GM12873 (cell line): ENCODE measurements around the gene ATP5PB.

Experiments used
- CTCF ChIP-seq: IDR thresholded peaks from 2 replicates; pipeline ENCODE4 v1.5.1; 2012; ENCODE audit warnings: low read depth, mild to moderate bottlenecking, moderate library complexity, low read length, control low read depth; ENCODE audit not compliant: insufficient read depth; ENCODE audit errors: missing control alignments

The ATP5PB gene

DNA sequence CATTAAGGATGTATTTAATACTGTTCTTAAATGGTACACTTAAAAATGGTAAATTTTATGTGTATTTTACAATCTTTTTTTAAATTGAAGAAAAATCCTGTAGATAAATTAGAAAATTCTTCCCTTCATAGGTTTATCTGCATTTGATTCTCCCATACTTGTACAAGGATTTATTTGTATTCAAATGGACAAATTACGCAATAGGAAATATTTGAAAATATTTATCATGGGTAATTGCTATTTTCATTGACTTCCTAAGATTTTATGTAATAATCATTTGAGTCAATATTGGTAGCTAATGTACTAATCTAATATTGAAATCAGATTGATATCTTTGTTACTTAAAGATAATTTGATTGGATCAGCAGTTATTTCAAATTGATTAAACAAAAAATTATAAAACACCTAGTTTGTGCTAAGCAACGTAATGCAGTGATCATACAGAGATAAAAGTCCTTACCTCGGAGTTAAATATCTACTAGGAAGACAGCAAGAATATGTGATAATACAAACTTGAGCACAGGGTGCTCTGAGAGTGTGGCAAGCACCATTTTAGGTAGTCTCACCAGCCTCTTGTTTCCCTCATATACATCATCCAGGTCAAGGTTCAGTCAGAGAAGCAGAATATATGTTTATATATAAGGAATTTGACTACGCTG lies 13.2 kb downstream of the ATP5PB start:
- TF ChIP-seq CTCF = no peak

GRCh38 chr1:111463029-111463683 lies 13.9 kb downstream of the ATP5PB start:
- TF ChIP-seq CTCF = no peak

- no peak for TF ChIP-seq CTCF
Measured at GRCh38 chr1:111465754-111466153, 16.5 kb downstream of the ATP5PB start.

DNA sequence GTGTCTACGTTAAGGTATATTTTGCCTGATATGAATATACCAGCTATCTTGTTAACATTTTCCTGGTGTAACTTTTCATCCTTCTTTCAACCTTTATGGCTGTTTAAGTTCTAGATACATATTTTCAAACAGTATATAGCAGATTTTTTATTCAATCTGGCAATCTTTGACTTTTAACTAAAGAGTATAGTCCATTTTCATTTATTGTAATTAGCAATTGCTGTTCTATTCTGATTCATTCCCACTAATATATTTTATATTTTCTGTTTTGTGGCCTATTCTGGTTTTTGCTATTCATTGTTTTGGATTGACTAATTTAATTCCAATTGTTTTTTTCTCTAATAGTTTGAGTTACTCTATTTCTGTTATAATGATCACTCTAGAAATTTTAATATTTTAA lies 17.2 kb downstream of the ATP5PB start:
- TF ChIP-seq CTCF = no peak

DNA sequence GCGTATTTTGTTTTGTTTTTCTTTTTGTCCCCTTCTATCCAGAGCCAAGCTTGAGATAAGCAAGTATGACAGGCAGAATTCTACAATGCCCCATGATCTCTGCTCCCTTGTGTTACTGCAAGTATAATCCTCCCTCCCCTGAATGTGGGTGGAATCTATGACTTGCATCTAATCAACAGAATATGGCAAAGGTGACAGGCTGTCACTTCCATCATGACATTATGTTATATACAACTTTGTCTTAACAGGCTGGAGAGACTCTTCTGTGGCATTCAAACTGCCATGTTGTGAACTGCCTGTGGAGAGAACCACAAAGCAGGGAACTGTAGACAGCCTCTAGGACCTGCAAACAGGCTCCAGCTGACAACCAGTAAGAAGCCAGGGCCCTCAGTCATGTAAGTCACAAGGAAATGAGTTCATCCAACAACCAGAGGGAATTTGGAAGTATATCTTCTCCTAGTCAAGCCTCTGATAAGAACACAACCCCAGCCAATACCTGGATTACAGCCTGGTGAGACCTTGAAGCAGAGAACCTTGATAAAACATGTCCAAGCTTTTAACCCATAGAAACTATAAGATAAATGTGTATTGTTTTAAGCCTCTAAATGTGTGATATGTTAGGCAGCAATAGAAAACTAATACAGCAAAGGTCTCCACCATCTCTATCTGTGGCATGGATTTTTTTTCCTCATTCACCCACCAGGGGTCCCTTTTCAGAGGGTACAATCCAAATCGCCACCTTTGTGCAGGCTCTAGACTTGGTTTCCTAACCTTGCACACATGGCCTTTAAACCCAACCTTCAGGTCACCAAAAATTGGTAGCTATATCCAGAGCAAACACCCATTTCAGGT lies 18.8 kb downstream of the ATP5PB start:
- no peak for TF ChIP-seq CTCF

- TF ChIP-seq CTCF = no peak
Measured at GRCh38 chr1:111468717-111469100, 19.4 kb downstream of the ATP5PB start.

- no peak for TF ChIP-seq CTCF
Measured at GRCh38 chr1:111469539-111469938, 20.3 kb downstream of the ATP5PB start.
